Measurements from ENCODE around the gene ANKS1B.
"Not testable (repeated sequence)": the region's sequence is repeated elsewhere in the genome, so short reads cannot be mapped to it uniquely, and the experiment has no call there.

The ANKS1B gene

DNA sequence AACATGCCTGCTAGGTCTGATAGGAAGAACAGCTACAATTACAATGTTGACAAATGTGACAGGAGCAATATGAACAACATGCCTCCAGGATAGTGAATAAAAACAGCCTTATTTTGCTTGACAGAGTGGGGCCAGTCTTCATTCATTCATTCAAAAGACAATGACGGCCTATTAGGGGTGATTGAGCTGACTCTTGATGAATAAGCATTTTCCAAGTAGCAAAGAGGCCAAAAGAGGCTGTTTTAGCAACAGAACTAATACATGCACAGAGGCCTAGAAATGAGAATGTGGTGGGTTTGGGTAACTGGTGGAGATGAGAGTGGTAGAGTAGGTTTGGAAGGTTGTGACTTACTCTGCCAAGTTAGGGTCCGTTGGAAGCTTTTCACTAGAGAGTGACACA lies 1201.3 kb downstream of the ANKS1B start:
- no peak for DNase-seq

DNA sequence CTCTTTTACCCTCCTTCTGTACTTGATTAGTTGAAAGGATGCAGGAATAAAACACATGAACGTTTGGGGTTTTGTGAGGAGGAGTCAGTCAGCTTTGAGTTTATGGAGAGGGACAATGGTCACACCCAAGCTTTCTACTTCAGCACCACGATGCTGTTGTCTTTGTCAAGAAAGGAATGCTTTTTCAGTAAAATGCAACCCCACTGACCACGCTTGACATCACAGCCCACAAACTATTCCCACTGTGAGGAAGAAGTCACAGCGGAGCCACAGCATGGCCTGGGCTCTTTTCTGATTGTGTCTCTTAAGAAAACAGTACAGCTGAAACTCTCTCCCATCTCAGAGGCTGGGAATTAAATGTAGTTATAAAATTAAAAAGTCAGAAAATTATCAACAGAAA lies 1204.5 kb downstream of the ANKS1B start:
- DNase-seq = no peak

GRCh38 chr12:98772818-98773217 lies 1211.9 kb downstream of the ANKS1B start:
- DNase-seq = no peak

DNA sequence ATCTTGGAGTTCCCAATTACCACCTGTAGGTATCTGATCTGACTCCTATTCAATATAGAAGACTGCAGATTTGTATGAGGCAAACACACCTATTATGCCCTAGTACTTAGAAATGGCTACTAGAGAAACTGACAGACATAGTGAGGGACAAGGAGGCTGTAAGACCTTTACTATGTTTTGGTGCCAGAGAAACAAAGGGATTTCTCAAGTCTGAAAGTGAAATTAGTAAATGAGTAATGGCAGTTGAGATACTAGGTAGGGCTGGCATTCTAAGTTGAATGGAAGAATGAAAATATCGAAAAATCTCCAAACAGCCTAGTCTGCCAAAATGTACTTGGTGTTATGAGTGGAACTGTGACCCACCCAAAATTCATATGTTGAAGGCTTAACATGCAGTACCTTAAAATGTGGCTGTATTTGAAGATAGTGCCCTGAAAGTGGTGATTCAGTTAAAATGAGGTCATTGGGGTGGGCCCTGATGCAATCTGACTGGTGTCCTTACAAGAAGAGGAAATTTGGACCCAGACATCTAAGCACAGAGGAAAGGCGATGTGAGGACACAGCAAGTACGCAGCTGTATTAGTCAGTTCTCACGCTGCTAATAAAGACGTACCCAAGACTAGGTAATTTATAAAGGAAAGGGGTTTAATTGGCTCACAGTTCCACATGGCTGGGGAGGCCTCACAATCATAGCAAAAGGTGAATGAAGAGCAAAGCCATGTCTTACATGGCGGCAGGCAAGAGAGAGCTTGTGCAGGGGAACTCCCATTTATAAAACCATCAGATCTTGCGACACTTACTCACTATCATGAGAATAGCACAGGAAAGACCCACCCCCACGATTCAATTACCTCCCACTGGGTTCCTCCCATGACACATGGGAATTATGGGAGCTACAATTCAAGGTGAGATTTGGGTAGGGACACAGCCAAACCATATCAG lies 1212.7 kb downstream of the ANKS1B start:
- DNase-seq = no peak

- no peak for DNase-seq
These were observed 1214.5 kb downstream of the ANKS1B start for GRCh38 chr12:98770230-98770629.

DNA sequence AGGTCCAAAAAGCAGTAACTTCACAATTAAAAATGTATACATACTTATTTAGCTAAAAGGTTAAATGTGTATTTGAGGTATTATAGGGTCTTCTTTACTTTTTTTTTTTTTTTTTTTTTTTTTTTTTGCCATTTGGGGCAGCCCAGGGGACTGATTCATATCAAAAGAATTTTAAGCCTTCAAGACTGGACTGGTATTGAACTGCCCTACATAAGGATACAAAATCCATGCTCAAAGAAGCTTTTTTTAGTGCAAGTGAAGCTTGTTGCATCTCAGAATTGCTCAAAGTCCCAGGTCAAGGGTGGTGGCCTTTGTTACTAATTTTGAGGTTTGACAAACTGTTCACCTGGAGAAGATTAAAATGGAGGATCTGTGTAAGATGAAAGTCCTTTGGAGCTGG lies 1215.7 kb downstream of the ANKS1B start:
- no peak for DNase-seq

DNA sequence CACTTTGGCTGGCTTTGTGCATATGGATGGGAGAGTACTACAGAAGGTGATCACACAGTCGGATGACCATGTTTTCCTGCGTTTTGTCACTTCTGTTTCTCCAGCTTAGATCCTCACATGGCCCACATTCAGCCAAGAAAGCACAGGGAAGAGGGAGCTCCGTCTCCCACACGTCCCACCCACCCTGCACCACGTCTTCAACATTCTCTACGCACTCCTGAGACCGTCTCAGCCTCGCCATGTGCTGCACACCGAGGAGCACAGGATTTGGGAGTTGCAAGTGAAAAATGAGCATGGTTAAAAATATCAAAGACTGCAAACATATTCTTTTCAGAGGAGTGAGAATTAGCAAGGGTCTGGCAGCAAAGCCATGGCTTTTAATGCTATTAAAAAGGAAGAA lies 1217.5 kb downstream of the ANKS1B start:
- DNase-seq = no peak

GRCh38 chr12:98763656-98764055 lies 1221.1 kb downstream of the ANKS1B start:
- no peak for DNase-seq

- DNase-seq = no peak
These were observed 1226.4 kb downstream of the ANKS1B start for GRCh38 chr12:98758331-98758730.

GRCh38 chr12:98757455-98757854 lies 1227.3 kb downstream of the ANKS1B start:
- DNase-seq = no peak

GRCh38 chr12:98755855-98756254 lies 1228.9 kb downstream of the ANKS1B start:
- DNase-seq = not testable (repeated sequence)

DNA sequence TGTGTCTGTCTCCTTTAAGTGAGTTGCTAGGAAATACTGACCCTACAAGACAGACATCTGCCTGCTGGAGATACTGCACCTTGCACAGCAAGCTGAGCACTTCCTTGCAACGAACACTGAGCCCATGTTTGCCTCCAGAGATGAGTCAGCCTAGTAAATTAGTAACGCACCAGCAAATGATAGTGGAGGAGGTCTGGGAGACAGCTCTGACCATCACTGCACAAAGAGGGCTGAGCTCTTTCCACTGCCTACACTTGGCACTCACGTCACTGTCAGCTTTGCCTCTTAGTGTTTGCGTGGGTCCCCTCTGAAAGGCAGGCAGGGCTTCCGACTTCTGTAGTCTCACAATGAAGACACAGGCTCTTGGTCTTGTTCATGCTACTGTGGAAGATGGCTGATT lies 1230.6 kb downstream of the ANKS1B start:
- no peak for DNase-seq

DNA sequence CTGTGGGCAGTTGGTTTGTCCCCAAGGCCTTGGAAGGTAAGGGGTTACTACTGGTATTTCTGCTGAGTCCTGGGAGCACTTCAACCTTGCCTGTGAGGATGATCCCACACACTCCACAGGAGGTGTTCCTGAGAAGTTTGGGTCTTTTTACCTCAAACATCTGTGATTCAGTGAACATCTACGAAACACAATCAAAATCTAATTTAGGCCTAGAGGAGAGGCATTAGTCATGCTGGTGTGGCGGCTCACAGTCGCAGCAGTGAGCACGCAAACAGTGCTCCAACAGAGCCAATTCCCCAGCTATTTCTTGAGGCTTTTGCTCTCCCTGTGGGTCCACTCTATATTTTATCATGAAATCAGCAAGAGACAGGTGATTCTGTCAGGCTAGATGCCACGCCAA lies 1232.0 kb downstream of the ANKS1B start:
- no peak for DNase-seq

DNA sequence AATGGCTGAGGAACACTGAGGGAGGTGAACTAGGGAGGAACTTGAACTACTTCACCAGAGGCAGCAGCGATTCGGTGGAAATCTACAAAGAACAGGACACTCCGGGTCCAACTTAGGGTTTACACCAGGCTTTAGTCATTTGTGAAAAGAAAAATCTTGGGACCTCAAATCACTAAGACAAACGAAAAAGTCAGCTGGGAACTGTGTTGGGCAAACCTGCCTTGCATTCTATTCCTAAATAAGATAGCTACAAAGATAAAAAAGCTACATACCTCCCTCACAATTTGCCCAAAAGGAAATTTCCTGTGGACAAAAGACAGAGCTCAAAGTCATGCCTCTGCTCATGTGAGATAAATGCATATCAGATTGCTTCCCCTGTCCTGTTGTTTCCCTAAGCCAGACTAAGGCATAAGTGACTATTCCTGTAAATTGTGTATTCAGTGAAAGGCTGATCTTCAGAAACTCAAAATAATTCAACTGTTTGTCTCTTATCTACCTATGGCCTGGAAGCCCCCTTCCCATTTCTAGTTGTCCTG lies 1233.1 kb downstream of the ANKS1B start:
- DNase-seq = no peak

DNA sequence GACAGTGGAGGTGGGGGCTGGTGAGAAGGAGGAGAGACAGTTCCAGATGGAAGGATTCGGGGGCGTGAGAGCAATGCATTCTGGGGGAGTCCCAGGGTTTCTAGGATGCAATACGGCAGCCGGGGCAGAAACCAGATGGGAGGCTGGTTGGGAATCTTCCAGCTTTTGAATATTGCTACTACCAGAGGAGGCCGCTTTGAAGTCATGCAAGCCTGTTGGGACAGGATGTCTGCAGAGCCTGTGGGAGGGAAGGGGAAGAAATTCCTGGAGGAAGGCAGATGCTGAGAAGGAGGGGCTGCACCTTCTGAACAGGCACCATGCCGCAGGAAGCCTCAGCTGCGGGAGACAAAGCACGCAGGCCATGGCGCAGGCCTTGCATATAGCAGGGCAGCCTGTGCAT lies 1234.2 kb downstream of the ANKS1B start:
- DNase-seq = no peak

DNA sequence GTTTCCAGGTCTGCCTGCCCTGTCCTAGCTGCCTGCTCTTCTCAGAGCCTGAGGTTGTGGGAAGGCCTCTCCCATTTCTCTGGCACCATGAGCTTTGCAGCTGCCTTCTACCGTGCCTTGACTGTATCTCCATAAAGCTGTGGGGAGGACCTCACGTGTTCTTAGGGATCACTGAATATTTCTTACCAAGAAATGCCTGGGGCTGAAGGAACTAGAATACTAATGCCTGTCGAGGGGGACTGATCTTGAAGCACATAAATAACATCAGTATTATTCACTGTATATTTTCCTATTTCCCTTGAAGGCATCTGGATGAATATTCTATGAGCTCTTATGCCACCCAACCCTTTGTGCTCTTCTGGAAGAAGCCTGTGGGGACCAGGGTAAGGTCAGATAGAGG lies 1236.3 kb downstream of the ANKS1B start:
- DNase-seq = no peak

DNA sequence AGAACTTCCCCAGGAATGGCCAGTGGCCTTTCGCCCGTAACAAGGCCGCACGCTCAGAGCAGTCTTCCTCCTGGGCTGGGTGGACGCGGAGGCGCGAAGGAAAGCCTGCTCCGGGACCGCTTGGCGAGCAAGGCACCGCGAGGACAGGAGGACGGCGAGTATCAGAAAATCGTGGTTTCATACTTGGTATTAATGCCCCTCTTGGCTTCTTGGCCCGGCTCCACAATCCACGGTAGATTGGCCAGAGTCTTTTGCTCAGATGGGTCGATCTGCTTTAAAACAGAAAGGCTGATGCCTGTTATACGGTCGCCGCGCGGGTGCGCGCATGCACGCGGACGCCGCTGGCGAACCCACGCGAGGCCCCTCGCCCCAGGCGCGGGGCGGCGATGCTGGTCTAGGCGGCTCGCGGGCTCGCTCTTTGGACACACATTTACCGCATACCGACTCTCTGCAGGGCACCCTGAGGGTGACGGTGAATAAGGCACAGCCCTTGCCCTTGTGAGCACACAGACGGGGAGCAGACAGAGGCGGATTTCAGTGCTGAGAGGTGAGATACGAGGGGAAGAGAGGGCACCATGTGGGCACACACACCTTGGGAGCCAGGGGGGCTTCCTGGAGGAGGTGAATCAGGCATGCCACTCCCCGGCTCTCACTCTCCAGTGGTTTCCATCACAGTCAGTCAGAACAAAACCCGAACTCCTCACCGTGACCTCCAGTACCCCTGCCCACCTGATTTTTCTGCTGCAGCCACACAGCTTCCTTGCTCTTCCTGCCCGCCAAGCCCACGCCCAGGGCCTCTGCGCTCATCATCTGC lies 1239.0 kb downstream of the ANKS1B start:
- DNase-seq = no peak

DNA sequence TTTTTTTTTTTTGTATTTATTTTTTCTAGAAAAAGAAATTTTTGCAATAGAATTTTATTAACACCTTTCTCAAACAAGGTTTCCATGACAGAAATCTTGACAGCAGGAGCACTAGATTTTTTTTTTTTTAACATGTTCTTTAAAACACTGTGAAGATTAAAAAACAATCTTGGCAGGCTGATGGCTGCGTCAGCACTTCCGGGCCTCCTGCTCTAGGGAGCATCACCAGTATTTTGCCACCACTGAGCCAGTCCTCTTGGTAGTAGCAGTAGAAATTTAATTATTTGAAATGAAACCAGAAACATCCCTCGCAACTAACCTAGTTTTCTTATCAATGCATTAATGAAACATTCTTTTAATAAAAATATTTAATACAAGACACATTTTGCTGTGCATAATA lies 1240.1 kb downstream of the ANKS1B start:
- no peak for DNase-seq

DNA sequence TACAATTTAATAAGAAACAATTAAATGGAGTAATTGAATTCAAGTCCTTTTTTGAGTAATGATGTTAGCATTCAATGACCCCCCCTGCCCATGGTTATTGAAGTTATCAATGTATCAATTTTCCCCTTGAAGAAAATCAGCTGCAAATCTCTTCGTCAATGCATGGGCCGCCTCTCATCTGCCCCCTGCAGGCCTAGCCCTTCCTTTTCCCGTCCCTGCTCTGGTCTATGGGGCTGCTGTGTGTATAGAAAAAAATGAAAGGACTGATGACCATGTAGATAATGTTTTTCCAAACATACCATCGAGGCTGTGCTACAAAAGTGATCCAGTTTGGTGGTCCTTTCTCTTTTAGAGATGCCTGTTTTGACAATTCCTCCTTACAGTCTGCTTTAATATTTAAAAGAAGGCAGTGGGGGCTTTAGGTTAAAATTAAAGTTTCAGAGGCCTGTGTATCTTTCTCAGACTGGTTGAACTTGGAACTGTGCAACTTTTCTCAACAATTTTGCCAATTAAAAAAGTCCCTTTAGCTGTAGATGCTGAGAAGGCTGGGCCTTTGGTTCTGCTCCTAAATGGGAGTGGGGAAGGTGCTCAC lies 1241.3 kb downstream of the ANKS1B start:
- peak; percentile 42 for DNase-seq

- no peak for DNase-seq
These were observed 1243.0 kb downstream of the ANKS1B start for GRCh38 chr12:98741556-98742265.

DNA sequence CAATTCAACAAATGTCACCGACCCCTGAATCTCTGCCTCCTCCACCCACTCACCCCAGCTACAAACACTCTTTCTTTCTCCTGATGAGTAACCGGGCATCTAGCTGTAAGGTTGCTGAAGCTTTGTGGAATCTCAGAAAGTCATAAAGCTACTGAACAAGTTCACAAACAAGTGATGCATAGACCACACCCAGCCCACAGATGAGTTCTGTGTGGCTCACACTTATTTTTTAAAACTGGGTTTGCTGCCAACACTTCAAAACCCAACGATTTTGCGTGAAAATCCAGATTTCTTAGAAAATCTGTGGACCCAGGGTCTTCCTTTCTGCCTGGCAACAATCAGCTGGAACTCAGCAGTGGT lies 1243.6 kb downstream of the ANKS1B start:
- DNase-seq = no peak

DNA sequence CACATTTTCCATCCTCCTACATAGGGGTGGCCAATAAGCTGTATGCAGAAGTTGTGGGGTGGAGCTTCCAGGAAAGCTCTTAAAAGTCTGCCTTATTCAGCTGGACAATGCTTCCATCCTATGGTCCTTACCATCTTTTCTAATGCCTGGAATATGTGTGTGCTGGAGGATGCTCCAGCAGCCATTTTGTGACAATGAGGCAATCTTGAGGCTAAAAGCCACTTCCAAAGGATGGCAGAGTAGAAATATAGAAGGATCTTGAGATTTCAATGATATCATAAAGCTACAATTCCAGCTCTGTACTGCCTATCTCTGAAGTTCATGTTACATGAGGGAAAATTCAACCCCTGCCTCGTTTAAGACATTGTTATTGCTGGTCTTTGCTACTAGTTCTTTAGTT lies 1244.0 kb downstream of the ANKS1B start:
- no peak for DNase-seq

- DNase-seq = no peak
These were observed 1246.2 kb downstream of the ANKS1B start for GRCh38 chr12:98738539-98738938.
